Keratinocyte (primary cell): ENCODE measurements around the gene FMN2.

Experiments used
- CTCF ChIP-seq, 3 experiments: IDR thresholded peaks in 1 of 3; conservative IDR thresholded peaks in 1 of 3; optimal IDR thresholded peaks in 1 of 3; 2 replicates in 2 of 3; 3 replicates in 1 of 3; pipeline versions ENCODE3 to v1.5.1; 2011; ENCODE audit warnings: low read length in 3 of 3, mild to moderate bottlenecking in 3 of 3, moderate library complexity in 2 of 3, control low read depth in 1 of 3, inconsistent platforms in 1 of 3; ENCODE audit not compliant: insufficient read depth in 2 of 3; ENCODE audit errors: extremely low read depth in 1 of 3
- EZH2 ChIP-seq: IDR thresholded peaks from one replicate; pipeline ENCODE4 v1.6.1; 2012; ENCODE audit warnings: inconsistent platforms, mild to moderate bottlenecking, low read length, moderate library complexity

DNA sequence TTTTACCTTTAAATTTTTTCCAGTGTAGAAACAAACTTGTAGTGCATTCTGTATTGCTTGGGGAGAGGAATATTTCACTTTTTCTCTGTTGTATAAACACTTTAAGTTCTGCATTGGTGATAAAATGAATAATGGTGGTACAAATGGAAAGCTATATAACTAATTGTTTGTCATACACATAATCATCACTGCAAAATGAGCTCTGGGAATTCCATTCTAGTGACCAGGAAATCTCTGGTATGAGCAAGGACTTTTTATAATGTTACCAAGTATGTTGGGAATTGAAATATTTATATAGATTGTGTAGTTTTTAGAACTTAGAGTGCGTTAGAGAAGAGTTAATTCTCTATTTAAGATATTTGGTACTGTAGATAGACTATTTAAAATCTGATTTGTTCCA, 5.0 kb upstream of the FMN2 start:
- TF ChIP-seq CTCF (optimal IDR thresholded peaks at IDR 0.05 in 1 of 3, IDR thresholded peaks at IDR 0.05 in 1 of 3, conservative IDR thresholded peaks at IDR 0.05 in 1 of 3; ENCODE audit: extremely low read depth in 1 of 3, insufficient read depth in 2 of 3, low read length in 3 of 3) (no peak), EZH2 (no peak)
